HepG2 (cell line): ENCODE measurements around the gene COQ4. TPM values are rescaled to one million over a fixed set of nuclear protein-coding genes. Genes with fewer than 3 reads are reported as not detected.

ENCODE experiments used
- ARID2 ChIP-seq: sonication (generic); formaldehyde crosslinking; IDR thresholded peaks from 2 replicates; pipeline ENCODE4 v1.8.1; 2022; ENCODE audit warnings: mild to moderate bottlenecking, missing genetic modification reagents, borderline replicate concordance
- ERF ChIP-seq: IDR thresholded peaks from 2 replicates; pipeline ENCODE4 v1.6.1; 2018; ENCODE audit warnings: missing biosample characterization, missing genetic modification reagents
- GATAD2A ChIP-seq: IDR thresholded peaks from 2 replicates; pipeline ENCODE4 v1.6.1; 2016
- HMG20B ChIP-seq: conservative IDR thresholded peaks from 2 replicates; pipeline ENCODE4 v1.6.1; 2016; ENCODE audit warnings: missing genetic modification reagents, missing compliant biosample characterization
- HOXA5 ChIP-seq: sonication (generic); formaldehyde crosslinking; IDR thresholded peaks from 2 replicates; pipeline ENCODE4 v1.4.0; 2020; ENCODE audit warnings: missing genetic modification reagents
- KLF11 ChIP-seq: IDR thresholded peaks from 2 replicates; pipeline ENCODE4 v1.6.1; 2016; ENCODE audit warnings: missing compliant biosample characterization
- POLR2AphosphoS5 ChIP-seq: IDR thresholded peaks from 2 replicates; pipeline ENCODE4 v1.6.1; 2012; ENCODE audit warnings: low read depth, low read length
- PRPF4 ChIP-seq: fragments of 200-400 bp; formaldehyde crosslinking; IDR thresholded peaks from 2 replicates; pipeline ENCODE4 v1.6.1; 2016; ENCODE audit warnings: low read length, low read depth; ENCODE audit not compliant: poor library complexity, severe bottlenecking
- RBAK ChIP-seq: sonication (generic); formaldehyde crosslinking; IDR thresholded peaks from 2 replicates; pipeline ENCODE4 v1.5.1; 2020; ENCODE audit warnings: mild to moderate bottlenecking, missing genetic modification reagents
- RELA ChIP-seq: sonication (generic); formaldehyde crosslinking; IDR thresholded peaks from 2 replicates; pipeline ENCODE4 v1.4.0; 2020; ENCODE audit warnings: missing genetic modification reagents
- SP1 ChIP-seq, 2 experiments: fragments of 450-650 bp in 1 of 2; sonication (generic) in 1 of 2; formaldehyde crosslinking in 1 of 2; IDR thresholded peaks; 2 replicates each; pipeline versions ENCODE4 v1.4.0 to v1.6.1; 2016 to 2020; ENCODE audit warnings: missing genetic modification reagents in 1 of 2
- SUZ12 ChIP-seq: fragments of 150-350 bp; IDR thresholded peaks from 2 replicates; pipeline ENCODE4 v1.6.1; 2014; ENCODE audit warnings: low read depth, low read length
- XBP1 ChIP-seq: sonication (generic); formaldehyde crosslinking; IDR thresholded peaks from 2 replicates; pipeline ENCODE4 v1.5.0; 2020; ENCODE audit warnings: missing genetic modification reagents
- ZNF20 ChIP-seq: sonication (generic); formaldehyde crosslinking; IDR thresholded peaks from 2 replicates; pipeline ENCODE4 v1.4.0; 2020; ENCODE audit warnings: mild to moderate bottlenecking, moderate library complexity, missing genetic modification reagents
- ZNF30 ChIP-seq: sonication (generic); formaldehyde crosslinking; IDR thresholded peaks from 2 replicates; pipeline ENCODE4 v1.5.0; 2020; ENCODE audit warnings: mild to moderate bottlenecking, missing genetic modification reagents
- ZNF354B ChIP-seq: sonication (generic); formaldehyde crosslinking; IDR thresholded peaks from 2 replicates; pipeline ENCODE4 v1.8.0; 2022; ENCODE audit warnings: mild to moderate bottlenecking, missing genetic modification reagents
- ZNF484 ChIP-seq: sonication (generic); formaldehyde crosslinking; IDR thresholded peaks from 2 replicates; pipeline ENCODE4 v1.5.1; 2020; ENCODE audit warnings: mild to moderate bottlenecking, low read depth, missing genetic modification reagents, borderline replicate concordance
- ZSCAN12 ChIP-seq: sonication (generic); formaldehyde crosslinking; IDR thresholded peaks from 2 replicates; pipeline ENCODE4 v1.9.0; 2021; ENCODE audit warnings: mild to moderate bottlenecking, missing genetic modification reagents
- ZSCAN20 ChIP-seq: sonication (generic); formaldehyde crosslinking; IDR thresholded peaks from 2 replicates; pipeline ENCODE4 v1.4.0; 2020; ENCODE audit warnings: missing genetic modification reagents, mild to moderate bottlenecking, borderline replicate concordance
- polyA plus RNA-seq, 8 experiments: library from polyadenylated mRNA; depleted of rRNA in 3 of 8; stranded (reverse) in 7 of 8; unstranded in 1 of 8; fragments of >200 nt; fragmentation: Illumina TruSeq in 4 of 8; extraction: Trizol in 4 of 8; gene quantifications; 2 replicates each; pipeline versions ENCODE4 v1.2.1 to v1.2.3, GENCODE V29; 2011 to 2016; ENCODE audit warnings: low read depth in 4 of 8, missing spikeins in 1 of 8, mixed read lengths in 1 of 8; ENCODE audit not compliant: insufficient read depth in 1 of 8
- total RNA-seq, 5 experiments: library from RNA; depleted of rRNA; stranded (reverse); fragments of >200 nt; fragmentation: Illumina TruSeq; extraction: Trizol; gene quantifications; 2 replicates each; pipeline ENCODE4 v1.2.3, GENCODE V29; 2016; ENCODE audit warnings: low read depth in 1 of 5
- TF ChIP-seq, protein P1 (sequence below): sonication (generic); formaldehyde crosslinking; IDR thresholded peaks from 2 replicates; pipeline ENCODE4 v1.5.0; 2020; ENCODE audit warnings: missing genetic modification reagents, mild to moderate bottlenecking, borderline replicate concordance
- TF ChIP-seq, protein P2 (sequence below): sonication (generic); formaldehyde crosslinking; IDR thresholded peaks from 2 replicates; pipeline ENCODE4 v1.8.1; 2022; ENCODE audit warnings: mild to moderate bottlenecking, missing genetic modification reagents
- TF ChIP-seq, protein P3 (sequence below): sonication (generic); formaldehyde crosslinking; IDR thresholded peaks from 2 replicates; pipeline ENCODE4 v1.8.0; 2023; ENCODE audit warnings: mild to moderate bottlenecking, missing genetic modification reagents
- TF ChIP-seq, protein P4 (sequence below): sonication (generic); formaldehyde crosslinking; IDR thresholded peaks from 2 replicates; pipeline ENCODE4 v1.8.0; 2022; ENCODE audit warnings: mild to moderate bottlenecking, missing genetic modification reagents, moderate library complexity
- TF ChIP-seq, protein P5 (sequence below): sonication (generic); formaldehyde crosslinking; IDR thresholded peaks from 2 replicates; pipeline ENCODE4 v1.8.1; 2023; ENCODE audit warnings: mild to moderate bottlenecking, missing genetic modification reagents

COQ4 gene
- total and polyA plus RNA-seq, 2 of the 13 experiments (the other 11 are each of a cell fraction or from before 2014, with no cell fraction given): 26.1 to 36.0 TPM

DNA sequence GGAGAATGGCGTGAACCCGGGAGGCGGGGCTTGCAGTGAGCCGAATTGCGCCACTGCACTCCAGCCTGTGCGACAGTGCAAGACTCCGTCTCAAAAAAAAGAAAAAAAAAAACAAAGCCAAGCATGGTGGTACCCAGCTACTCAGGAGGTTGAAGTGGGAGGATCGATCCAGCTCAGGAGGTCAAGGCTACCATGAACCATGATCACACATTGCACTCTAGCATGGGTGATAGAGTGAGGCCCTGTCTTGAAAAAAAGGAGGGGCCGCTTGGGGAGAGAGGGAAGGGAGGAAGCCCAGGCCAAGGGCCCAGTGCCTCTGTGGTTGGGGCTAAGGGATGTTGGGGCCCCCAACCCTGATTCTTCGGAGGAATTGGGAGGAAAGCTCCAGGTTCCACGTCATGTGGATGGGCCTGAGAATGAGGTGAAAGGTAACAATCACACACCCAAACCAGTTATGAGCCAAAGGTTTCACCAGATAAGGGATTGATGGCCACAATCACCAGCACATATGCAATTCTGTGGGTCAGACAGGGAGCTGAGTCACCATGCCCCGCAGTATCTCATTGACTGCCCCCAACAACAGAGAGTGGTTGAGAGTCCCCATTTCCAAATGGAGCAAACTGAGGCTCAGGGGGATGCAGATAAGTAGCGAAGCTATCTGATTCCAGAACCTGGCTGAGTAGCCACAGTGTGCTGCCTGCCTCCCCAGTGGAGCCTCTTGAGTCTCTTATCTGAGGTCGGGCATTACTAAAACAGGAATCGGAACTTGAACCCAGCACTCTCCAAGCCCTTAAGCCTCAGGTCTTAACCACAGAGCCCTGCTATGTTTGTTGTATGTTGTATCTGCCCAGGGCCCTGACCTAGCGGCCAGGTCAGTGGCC lies 26.1 kb upstream of the COQ4 start (continued):
- TF ChIP-seq ZNF484 (CRISPR knock-in tag) (no peak), ERF (no peak), SUZ12 (no peak), ZNF354B (CRISPR knock-in tag) (no peak), PRPF4 (no peak), GATAD2A (CRISPR knock-in tag) (peak; percentile 72), KLF11 (CRISPR knock-in tag) (no peak), ZSCAN20 (CRISPR knock-in tag) (no peak), ZNF30 (CRISPR knock-in tag) (no peak), HMG20B (CRISPR knock-in tag) (no peak), ARID2 (CRISPR knock-in tag) (no peak), ZSCAN12 (CRISPR knock-in tag) (no peak), POLR2AphosphoS5 (no peak), RELA (no peak), XBP1 (no peak), RBAK (CRISPR knock-in tag) (no peak), SP1 (IDR thresholded peaks at IDR 0.05) (no peak), SP1 (CRISPR knock-in tag; IDR thresholded peaks at IDR 0.05) (no peak), ZNF20 (CRISPR knock-in tag) (no peak), HOXA5 (CRISPR knock-in tag) (peak; percentile 30; the same call in 1 of the 2 replicates)
- TF ChIP-seq, protein P1, sequence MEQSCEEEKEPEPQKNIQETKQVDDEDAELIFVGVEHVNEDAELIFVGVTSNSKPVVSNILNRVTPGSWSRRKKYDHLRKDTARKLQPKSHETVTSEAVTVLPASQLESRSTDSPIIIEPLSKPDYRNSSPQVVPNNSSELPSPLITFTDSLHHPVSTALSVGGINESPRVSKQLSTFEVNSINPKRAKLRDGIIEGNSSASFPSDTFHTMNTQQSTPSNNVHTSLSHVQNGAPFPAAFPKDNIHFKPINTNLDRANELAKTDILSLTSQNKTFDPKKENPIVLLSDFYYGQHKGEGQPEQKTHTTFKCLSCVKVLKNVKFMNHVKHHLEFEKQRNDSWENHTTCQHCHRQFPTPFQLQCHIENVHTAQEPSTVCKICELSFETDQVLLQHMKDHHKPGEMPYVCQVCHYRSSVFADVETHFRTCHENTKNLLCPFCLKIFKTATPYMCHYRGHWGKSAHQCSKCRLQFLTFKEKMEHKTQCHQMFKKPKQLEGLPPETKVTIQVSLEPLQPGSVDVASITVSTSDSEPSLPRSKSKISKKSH (CRISPR knock-in tag): no peak
- TF ChIP-seq, protein P2, sequence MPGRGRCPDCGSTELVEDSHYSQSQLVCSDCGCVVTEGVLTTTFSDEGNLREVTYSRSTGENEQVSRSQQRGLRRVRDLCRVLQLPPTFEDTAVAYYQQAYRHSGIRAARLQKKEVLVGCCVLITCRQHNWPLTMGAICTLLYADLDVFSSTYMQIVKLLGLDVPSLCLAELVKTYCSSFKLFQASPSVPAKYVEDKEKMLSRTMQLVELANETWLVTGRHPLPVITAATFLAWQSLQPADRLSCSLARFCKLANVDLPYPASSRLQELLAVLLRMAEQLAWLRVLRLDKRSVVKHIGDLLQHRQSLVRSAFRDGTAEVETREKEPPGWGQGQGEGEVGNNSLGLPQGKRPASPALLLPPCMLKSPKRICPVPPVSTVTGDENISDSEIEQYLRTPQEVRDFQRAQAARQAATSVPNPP: no peak
- TF ChIP-seq, protein P3, sequence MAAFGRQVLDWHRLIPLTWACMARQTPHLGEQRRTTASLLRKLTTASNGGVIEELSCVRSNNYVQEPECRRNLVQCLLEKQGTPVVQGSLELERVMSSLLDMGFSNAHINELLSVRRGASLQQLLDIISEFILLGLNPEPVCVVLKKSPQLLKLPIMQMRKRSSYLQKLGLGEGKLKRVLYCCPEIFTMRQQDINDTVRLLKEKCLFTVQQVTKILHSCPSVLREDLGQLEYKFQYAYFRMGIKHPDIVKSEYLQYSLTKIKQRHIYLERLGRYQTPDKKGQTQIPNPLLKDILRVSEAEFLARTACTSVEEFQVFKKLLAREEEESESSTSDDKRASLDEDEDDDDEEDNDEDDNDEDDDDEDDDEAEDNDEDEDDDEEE (CRISPR knock-in tag): no peak
- TF ChIP-seq, protein P4, sequence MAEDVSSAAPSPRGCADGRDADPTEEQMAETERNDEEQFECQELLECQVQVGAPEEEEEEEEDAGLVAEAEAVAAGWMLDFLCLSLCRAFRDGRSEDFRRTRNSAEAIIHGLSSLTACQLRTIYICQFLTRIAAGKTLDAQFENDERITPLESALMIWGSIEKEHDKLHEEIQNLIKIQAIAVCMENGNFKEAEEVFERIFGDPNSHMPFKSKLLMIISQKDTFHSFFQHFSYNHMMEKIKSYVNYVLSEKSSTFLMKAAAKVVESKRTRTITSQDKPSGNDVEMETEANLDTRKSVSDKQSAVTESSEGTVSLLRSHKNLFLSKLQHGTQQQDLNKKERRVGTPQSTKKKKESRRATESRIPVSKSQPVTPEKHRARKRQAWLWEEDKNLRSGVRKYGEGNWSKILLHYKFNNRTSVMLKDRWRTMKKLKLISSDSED: no peak
- TF ChIP-seq, protein P5, sequence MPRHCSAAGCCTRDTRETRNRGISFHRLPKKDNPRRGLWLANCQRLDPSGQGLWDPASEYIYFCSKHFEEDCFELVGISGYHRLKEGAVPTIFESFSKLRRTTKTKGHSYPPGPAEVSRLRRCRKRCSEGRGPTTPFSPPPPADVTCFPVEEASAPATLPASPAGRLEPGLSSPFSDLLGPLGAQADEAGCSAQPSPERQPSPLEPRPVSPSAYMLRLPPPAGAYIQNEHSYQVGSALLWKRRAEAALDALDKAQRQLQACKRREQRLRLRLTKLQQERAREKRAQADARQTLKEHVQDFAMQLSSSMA (CRISPR knock-in tag): no peak
